AG09309 (cell line): ENCODE results near the gene LYSMD2.
A peak's percentile ranks its signal among the peaks of the same experiment; 100 is the strongest.

Experiments used
- DNase-seq: peaks from one replicate; pipeline ENCODE4 v3.0.0-alpha.2; 2010; ENCODE audit warnings: low read depth
- H3K4me3 ChIP-seq: 2 replicates; pipeline ENCODE4 v1.5.1; 2011; ENCODE audit warnings: mild to moderate bottlenecking, low read depth, low read length, moderate library complexity; ENCODE audit not compliant: control insufficient read depth
- CTCF ChIP-seq: IDR thresholded peaks from 2 replicates; pipeline ENCODE4 v1.5.1; 2011; ENCODE audit warnings: mild to moderate bottlenecking, low read depth, low read length, inconsistent platforms; ENCODE audit not compliant: insufficient read depth, control insufficient read depth; ENCODE audit errors: missing control alignments

Gene LYSMD2

DNA sequence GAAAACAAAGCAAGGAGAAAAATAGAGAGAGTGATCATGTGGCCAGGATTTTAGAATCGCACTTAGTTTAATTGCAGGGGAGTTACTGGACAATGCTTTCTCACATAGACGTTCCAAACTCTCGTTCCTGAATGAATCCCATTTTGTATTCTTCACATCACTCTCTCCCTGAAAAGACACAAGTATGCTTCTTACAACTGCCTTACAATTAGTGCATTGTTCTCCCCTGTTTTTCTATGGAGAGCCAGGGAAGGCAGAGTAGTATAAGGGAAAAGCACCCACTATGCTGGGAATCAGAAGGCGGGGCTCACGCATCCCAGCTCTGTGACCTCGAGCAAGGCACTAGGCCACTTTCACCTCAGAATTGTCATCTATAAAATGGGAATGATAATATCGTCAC lies 28.3 kb upstream of the LYSMD2 start:
- DNase-seq: no peak
- TF ChIP-seq CTCF: no peak

GRCh38 chr15:51760805-51761204 lies 23.4 kb upstream of the LYSMD2 start:
- no peak for DNase-seq
- no peak for TF ChIP-seq CTCF
- no peak overlapping the region for H3K4me3 ChIP-seq

More for the DNA sequence above, 28.3 kb upstream of the LYSMD2 start:
- H3K4me3 ChIP-seq: no peak overlapping the region

DNA sequence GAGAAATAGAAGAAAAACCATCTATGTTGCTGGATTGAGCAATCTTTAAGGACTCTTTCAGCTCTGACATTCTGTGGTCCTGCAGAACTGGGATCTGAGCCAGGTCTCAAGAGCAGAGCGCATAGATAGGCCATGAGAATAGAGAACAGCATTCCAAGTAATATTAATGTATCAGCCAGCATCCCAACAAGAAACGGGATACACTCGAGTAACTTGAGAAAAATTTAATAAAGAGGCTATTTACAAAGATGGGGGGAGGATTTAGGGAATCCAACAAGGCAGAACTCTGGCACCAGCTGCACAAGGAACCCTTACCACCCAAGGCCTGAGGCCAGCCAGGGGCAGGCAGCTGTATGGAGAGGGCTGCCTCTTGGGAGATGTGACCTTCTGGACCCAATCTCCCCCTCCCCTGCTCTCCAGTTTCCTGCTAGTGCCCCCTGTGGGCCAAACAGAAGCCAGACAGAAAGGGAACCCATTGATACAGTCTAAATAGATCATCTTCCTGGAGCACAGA lies 22.2 kb upstream of the LYSMD2 start:
- no peak overlapping the region for H3K4me3 ChIP-seq
- TF ChIP-seq CTCF: peak; percentile 26
- peak; percentile 82 for DNase-seq

DNA sequence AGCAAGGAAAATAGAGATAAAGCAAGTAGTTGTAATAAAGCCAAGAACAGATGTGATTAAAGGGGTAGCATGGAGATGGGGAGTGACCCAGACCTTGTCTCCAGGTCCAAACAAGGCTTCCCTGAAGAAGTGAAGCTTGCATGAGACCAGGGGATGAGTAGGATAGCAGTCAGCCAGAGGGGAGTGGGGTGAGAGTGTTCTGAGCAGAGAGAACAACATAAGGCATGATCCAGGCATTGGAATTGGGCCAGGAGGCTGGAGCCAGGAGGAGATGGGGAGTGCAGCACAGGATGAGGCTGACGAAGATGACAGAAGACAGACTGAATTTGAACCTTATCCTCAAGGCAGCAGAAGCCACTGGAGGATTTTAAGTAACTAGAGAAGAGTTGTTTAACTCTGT lies 21.2 kb upstream of the LYSMD2 start:
- TF ChIP-seq CTCF: no peak
- no peak for DNase-seq
- H3K4me3 ChIP-seq: no peak overlapping the region

DNA sequence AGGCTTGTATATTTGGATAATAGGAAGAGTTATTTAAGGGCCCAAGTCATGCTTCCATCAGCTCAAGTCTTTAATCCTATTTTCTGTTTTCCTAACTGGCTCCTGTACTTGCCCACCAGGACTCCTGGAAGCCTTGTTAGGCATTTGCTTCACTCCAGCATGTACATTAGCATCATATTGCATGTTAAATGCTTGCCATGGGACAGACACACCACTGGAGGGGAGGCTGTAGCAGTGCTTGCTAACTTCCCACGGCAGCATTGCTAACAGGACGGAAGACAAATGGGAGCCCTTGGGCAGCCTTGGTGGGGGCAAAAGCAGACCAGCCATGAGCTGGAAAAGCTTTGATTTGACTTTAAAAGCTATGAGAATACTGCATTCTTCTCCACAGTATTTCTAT lies 20.0 kb upstream of the LYSMD2 start:
- DNase-seq: no peak

GRCh38 chr15:51756482-51756881 lies 19.0 kb upstream of the LYSMD2 start:
- DNase-seq: no peak
- TF ChIP-seq CTCF: no peak
- H3K4me3 ChIP-seq: no peak overlapping the region

More for the DNA sequence above, 20.0 kb upstream of the LYSMD2 start:
- H3K4me3 ChIP-seq: no peak overlapping the region
- TF ChIP-seq CTCF: no peak

- H3K4me3 ChIP-seq: no peak overlapping the region
- no peak for TF ChIP-seq CTCF
- DNase-seq: no peak
Measured at GRCh38 chr15:51755790-51756189, 18.3 kb upstream of the LYSMD2 start.
